HG03378 (cell line): ENCODE results near the gene CERK.
"Not testable (repeated sequence)": the region's sequence is repeated elsewhere in the genome, so short reads cannot be mapped to it uniquely, and the experiment has no call there.

Source experiments
- ATAC-seq: cut with Tn5 transposase; IDR thresholded peaks from one replicate; pipeline ENCODE4 v1.9.1; 2021; ENCODE audit warnings: mild to moderate bottlenecking, moderate library complexity; ENCODE audit not compliant: unreplicated experiment

The CERK gene

DNA sequence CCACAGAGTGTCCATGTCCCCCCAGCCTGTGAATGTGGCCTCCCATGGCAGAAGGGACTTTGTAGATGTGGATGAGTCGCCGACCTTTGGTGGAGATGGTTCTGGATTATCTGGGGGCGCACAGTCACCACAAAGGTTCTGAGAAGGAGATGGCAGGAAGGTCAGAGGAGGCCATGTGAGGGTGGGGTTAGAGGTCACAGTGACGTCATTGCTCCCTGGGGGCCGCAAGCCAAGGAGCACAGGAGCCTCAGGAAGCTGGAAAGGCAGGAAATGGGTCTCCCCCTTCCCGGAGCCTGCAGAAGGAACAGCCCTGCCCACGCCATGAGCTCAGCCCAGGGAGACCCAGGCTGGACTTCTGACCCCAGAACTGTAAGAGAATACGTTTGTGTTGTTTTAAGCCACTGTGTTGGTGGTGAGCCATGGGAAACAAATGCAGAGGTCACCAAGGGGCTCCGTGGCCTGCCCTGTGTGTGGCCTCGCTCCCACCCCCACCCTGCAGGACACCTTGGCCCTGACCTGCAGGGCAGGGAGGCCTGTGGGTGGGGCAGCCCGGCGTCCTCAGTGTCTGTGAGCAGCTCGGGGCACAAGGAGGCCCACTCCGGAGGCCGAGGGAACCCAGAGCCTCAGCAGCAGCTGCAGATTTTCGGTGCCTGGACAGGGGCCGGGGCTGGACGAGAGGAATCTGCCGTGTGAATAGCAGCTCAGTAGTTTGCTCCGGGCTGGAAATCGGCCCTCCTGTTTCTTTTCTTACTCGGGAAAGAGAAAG lies 85.8 kb downstream of the CERK start:
- no peak for ATAC-seq

DNA sequence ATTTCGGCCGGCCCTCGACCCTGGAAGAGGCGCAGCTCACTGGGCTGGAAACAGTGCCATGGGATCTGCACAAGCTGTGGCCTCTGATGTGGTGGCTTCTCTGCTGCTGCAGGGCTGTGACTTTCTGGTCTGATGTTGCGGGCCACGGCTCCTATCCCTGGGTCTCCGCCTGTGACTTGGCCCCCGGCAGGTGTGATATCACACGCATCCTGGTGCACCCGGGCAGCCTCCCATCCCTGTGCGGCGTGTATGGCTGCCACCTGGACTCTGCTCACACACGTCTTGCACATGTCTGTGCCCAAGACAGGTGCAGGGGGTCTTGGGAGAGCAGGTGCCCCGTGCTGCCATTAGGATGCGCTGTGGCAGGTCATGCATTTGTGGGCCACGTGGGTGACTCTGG lies 86.7 kb downstream of the CERK start:
- ATAC-seq: no peak

DNA sequence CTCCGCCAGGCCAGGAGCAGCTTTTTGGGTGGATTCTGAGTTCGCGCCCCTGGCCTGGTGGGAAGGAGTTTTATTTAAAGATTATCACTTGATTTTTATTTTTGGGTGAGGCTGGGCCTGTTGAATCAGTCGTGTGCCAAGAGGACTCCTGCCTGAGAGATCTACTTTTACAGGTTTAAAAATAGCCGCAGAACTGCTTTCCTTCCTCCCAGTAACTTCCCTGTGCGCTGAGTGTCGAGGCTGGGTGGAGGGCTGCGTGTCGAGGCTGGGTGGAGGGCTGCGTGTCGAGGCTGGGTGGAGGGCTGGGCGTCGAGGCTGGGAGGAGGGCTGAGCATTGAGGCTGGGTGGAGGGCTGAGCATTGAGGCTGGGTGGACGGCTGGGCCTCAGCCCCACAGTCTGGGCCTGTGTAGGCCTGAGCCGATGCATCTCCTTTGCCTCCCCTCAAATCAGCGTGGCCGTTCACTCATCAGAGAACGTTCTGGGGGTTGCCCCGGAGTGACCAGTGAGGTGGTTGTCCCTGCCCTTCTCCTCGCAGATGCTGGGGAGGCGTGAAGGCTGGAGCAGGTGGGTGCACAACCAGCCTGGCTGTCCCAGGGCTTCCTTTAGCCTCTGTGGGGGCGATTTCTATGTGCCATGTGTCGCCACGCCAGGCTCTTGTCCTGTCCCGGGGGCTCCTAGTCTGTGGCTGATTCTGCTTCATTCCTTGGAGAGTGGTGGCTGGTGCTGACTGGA lies 87.8 kb downstream of the CERK start:
- no peak for ATAC-seq

DNA sequence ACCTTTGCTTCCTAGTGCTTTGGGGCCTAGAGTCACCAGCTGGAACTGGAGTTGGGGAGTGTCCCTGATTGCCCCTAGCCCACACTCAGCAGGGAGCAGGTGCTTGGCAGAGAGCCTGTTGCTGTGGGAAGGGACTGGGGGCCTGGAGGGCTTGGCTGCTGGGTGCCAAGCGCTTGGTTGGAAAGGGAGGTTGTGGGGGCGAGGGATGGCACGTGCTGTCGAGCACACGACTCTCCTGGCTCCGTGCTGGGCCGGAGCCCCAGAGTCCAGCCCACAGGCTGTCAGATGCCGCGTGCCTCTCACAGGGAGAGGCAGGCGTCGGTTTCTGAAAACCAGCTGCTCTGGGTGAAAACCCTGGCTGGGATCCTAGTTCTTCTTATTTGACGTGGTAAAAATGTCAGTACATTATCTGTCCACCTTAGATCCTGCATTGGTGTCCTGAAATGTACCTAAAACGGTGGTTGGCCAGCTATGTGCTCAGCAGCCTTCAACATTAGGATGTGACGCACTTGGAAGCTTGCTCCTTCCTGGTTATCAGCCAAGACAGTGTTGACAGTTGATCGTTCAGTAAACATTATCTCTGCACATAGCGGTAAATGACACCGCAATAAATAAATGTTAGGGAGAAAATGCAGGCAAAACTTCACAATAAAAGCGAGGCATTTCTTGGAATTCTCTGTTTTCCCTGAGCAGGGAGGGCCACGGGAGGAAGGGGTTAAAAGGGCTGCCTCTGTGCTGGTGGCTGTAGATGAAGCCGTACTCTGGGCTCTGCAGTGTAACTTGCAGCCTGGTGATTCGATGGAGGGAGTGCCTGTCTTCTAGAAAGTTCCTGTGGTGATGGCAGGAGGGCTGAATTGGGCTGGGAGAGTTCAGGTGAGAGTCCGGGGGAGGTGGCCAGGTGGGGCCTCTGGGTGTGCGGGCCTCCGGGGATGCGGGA lies 88.6 kb downstream of the CERK start:
- no peak for ATAC-seq

DNA sequence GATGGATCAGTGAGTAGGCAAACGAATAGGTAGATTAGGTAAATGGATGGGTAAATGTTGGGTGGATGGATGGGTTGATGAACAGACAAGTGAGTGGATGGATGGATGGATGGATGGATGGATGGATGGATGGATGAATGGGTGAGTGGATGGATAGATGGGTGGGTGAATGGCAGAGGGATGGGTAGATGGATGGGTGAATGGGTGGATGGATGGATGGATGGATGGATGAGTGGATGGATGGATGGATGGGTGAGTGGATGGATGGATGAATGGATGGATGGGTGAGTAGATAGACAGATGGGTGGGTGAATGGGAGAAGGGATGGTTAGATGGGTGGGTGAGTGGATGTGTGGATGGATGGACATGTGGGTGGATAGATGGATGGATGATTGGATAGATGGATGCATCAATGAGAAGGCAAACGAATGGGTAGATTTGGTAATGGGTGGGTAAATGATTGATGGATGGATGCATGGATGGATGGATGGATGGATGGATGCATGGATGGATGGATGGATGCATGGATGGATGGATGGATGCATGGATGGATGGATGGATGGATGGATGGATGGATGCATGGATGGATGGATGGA lies 89.7 kb downstream of the CERK start:
- ATAC-seq: not testable (repeated sequence)

DNA sequence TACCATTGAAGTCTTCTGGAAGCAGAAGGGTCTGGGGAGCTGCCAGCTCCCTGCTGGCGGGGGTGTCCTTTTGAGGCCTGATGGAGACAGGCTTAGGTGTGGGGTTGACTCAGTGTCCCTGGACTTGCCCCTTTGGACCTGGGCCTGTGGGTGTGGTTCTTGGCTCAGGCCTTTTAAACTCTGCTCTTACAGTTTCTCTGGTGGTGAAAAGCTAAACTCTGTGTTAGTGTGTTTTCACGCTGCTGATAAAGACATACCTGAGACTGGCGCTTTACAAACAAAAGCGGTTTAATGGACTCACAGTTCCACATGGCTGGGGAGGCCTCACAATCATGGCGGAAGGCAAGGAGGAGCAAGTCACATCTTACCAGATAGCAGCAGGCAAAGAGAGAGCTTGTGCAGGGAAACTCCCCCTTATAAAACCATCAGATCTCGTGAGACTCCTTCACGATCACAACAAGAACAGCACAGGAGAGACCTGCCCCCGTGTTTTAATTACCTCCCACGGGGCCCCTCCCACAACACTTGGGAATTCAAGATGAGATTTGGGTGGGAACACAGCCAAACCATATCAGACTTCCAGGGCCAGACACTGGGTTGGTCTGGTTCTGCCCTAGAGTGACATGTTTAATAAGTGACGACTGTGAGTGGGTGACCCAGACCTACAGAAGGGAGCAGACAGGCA lies 91.4 kb downstream of the CERK start:
- no peak for ATAC-seq

DNA sequence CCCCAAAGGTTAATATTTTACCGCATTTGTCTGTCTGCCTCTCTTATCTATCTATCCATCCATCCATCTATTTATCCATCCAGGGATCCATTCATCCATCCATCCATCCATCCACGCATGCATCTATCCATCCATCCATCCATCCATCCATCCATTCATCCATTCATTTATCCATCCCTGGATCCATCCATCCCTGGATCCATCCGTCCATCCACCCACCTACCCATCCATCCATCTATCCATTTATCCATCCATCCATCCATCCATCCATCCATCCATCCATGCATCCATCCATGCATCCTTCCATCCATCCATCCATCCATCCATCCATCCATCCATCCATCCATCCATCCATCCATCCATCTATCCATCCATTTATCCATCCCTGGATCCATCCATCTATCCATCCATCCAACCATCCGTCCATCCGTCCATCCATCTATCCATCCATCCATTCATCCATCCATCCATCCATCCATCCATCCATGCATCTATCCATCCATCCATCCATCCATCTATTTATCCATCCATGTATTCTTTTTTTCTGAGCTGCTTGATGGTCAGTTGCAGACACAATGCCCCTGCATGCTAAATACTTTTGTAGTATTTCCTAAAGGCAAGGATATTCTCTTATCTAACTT lies 95.1 kb downstream of the CERK start:
- not testable (repeated sequence) for ATAC-seq

DNA sequence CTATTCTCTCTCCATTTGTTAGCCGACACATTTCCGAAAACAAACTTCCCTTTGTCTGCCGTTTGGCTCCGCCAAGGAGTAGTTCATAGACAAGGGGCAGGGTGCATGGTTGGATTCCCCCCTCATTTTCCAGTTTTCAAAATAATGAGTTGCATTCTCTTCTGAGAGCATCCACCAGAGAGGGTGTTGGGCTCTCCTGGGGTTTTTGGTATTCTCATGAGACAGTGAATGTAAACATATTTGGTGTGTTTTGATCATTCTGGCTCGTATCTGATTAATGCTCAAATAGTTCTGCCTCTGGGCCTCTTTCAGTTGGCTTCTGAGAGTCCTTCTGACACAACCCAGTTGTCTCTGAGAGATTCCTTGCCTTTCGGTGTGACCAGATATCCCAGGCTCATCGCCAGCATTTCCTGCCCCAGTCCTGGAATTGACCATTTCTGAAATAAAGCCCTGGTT lies 96.2 kb downstream of the CERK start:
- no peak for ATAC-seq

DNA sequence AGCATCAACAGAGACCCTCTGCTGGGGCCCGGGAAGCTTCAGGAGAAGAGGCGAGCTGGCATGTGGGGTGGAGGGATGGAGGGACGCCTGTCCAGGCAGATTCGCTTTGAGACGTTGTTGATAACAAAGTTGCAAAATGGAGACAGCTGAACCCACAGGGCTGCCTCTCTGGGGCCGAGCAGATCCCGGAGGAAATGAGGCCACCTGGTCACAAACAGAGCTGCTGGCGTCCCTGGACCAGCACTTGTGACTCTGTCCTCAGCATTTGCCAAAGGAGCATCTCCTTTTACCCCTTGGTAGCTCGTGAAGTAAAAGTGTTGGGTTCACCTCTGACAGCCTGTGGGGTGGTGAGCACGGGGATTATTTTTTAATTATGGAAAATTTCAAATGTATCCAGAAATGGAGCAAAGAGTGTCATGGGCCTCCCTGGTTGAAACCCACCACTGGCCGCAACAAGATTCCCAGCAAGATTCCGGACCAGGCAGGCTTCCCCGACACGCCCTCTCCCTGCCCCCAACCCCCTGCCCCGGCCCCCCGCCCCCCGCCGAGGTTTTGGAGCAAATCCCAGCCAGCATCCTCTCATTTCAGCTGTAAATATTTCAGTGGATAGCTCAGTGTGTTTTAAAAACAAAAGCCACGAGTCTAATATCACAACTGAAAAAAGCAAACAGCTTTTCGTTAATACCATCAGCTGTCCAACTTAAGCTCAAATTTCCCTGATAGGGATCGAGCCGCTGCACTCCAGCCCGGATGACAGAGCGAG lies 97.6 kb downstream of the CERK start:
- no peak for ATAC-seq

DNA sequence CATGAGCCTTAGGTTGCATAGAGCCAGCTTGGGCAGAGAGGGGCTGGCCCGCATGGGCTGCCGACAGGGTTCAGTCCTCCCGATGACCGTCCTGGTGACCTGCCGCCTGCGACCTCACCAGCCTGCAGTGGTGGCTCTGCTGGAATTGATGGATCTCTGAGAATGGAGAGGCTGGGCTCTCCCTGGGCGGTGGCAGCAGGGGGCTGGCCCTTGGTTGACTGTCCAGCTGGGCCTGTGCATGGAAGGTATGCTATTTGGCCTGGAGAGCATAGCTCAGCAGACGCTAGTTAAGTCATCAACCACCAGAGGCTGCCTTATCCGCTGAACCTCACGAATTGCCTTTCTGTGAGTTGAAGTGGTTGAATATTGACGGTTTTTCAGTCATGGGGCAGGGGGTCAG lies 98.2 kb downstream of the CERK start:
- no peak for ATAC-seq

DNA sequence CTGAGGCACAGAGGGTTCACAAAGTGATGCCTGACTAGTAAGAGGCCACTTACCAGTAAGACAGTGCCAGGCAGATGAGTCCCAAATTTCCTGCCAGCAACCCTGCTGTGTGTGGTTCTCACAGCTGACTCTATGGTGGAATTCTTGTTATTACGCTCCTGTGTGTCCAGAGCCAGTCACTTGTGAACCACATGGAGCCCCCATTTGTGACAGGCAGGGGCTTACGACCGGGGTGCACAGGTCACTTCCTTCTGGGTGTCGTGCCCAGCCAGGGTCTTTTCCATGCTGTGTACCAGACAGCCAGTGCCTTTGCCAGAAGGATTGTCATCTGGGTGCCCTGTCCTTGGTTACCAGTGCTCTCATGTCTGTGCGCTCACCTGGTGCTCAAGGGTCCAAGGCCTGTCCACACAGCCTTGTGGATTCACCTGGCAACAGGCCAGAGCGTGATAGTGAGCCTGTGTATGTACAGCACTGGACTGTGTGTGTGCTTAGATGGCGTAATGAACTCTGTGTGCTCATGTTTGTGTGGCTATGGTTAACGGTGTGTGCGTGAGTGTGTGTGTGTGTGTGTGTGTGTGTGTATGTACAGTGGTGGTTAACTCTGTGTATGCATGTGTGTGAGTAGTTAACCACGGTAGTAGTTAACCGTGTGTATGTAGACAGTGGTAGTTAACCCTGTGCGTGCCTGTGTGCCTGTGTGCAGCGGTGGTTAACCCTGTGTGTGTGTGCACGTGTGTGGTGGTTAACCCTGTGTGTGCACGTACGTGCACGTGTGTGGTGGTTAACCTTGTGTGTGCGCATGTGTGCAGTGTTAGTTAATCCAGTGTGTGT lies 99.2 kb downstream of the CERK start:
- ATAC-seq: no peak

DNA sequence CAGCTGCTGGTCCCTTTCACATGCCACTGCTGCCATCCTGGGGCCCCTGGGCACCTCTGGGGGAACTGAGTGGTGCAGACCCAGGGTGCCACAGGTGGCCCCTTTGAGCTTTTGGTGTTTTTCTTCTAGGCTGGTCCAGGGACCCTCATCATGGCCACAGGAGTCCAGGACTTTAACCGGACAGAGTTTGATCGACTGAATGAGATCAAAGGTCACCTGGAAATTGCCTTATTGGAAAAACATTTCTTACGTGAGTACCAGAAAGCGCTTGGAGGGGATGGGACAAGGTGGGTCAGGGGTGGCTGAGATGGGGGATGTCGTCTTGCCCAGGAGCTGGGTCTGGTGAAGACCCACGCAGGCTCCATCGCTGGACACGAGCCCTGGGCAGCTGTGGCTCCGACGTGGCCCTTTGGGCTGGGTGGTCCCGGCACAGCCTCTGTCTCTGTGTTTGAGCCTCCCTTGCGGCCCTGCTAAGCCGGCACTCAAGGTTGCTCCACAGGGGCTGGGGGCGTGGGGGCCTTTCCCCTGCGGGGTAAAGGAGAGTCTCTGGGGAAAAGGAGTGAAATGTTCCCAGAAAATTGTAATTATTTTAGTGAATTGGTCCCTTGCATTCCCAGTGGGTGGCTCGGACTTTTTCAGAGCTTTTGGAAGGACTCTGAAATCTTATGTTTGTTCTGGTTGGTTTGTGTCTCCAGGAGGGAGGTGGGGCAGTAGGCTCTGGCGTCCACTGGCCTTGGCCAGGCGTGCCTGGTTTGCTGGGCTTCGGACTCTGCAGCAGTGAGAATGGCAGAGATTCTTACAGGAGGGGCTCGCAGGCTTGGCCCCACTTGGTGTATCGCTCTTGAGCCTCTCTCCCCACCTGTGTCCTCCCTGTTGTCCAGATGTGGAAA lies 100.1 kb downstream of the CERK start:
- no peak for ATAC-seq

DNA sequence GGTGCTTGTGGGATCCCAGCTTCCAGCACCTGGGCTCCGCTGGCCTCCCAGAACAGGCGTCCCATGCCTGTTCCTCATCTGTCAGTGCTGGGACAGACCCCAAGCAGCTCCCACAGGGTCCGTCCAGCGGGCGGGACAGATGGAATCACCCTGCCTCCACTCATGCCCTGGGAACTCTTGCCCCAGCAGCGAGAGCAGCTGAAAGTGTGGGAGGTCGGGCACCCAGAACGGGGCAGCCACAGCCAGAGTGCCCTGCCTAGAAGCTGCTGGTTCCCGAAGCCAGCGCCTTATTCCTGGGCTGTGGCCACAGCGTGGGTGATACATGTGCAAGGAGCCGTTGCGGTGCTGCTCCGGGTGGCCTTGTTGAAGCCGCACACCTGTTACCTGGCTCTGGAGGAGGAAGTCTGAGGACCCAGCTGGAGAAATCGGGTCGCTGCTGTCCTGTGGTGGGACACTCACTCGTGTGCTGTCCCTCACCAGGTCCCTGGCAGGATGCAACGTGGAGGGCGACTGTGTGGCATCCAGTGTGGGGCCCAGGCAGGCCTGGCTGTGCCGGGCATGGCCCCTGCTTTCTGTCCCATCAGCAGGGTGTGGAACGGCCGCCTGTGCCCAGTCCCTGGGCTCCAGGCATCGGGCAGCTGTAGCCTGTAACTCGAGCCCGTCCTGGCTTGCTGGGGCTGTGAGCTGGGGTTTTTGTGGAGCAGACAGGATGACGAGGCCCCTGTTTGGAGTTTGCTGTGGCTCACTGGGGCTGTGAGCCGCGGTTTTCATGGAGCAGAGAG lies 101.6 kb downstream of the CERK start:
- ATAC-seq: no peak

DNA sequence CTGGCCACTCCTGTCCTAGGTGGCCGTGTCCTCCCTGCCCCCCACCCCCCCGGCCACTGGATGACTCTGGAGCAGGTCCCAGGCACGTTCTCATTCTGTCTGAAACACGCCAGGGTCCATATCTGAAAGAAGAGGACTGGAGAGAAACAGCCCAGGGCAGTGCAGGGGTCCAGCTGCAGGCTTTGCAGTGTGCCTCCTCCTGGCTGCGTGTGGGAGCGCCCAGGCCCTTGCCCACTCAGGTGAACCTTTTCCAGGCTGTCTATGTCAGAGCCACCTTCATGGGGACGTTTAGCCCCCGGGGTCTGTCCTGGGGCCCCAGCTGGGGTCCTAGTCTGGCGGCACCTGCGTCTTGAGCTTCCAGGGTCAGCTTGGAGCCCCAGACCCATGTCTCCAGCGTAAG lies 102.3 kb downstream of the CERK start:
- no peak for ATAC-seq

DNA sequence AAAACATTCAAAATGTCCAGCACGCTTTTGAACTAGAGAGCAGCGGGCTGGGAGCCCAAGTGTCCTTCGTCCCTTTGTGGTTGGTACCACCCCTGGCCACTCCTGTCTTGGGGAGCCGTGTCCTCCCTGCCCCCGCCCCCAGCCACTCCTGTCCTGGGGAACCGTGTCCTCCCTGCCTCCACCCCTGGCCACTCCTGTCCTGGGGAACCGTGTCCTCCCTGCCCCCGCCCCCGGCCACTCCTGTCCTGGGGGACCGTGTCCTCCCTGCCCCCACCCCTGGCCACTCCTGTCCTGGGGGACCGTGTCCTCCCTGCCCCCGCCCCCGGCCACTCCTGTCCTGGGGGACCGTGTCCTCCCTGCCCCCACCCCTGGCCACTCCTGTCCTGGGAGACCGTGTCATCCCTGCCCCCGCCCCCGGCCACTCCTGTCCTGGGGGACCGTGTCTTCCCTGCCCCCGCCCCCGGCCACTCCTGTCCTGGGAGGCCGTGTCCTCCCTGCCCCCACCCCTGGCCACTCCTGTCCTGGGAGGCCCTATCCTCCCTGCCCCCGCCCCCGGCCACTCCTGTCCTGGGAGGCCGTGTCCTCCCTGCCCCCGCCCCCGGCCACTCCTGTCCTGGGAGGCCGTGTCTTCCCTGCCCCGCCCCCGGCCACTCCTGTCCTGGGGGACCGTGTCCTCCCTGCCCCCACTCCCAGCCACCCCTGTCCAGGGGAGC lies 102.9 kb downstream of the CERK start:
- ATAC-seq: not testable (repeated sequence)
